B cell (primary cell): ENCODE measurements around the gene AKAP6. TPM values are rescaled to one million over a fixed set of nuclear protein-coding genes. Genes with fewer than 3 reads are reported as not detected.

ENCODE experiments used
- ATAC-seq: fragments of 200-7000 bp; cut with Tn5 transposase; one replicate; pipeline ENCODE4 v1.10.0; 2021; ENCODE audit warnings: low read depth, mild to moderate bottlenecking, moderate number of reproducible peaks, moderate library complexity
- CTCF ChIA-PET: fragments of 350-600 bp; sonication (Branson Sonifier 250); formaldehyde crosslinking; loops from one replicate; lab custom pipeline; 2021; ENCODE audit warnings: antibody characterized with exemption, inconsistent platforms; lab: Charles Lee
- POLR2A ChIA-PET: fragments of 350-600 bp; sonication (Branson Sonifier 250); formaldehyde crosslinking; loops from one replicate; lab custom pipeline; 2021; ENCODE audit warnings: antibody characterized with exemption; lab: Charles Lee
- DNase-seq: peaks from one replicate; pipeline ENCODE4 v3.0.0; 2013
- H2AFZ ChIP-seq: 2 replicates; pipeline ENCODE4 v1.6.1; 2012; ENCODE audit warnings: mild to moderate bottlenecking, low read depth, low read length; ENCODE audit not compliant: insufficient read depth, poor library complexity, severe bottlenecking
- H3K27ac ChIP-seq, 2 donors: 1 replicate in 1 of 2; 2 replicates in 1 of 2; pipeline ENCODE4 v1.5.1; 2012 to 2013; ENCODE audit warnings: low read length in 2 of 2, mild to moderate bottlenecking in 2 of 2, moderate library complexity in 1 of 2
- H3K27me3 ChIP-seq, 4 experiments: fragments of 200-600 bp in 1 of 4; sonication (generic) in 1 of 4; replicated peaks in 1 of 4; 1 replicate in 2 of 4; 2 replicates in 2 of 4; pipeline versions ENCODE4 v1.6.1 to v1.7.0; 2013 to 2016; ENCODE audit warnings: low read length in 3 of 4, mild to moderate bottlenecking in 2 of 4, mixed read lengths in 1 of 4, moderate library complexity in 1 of 4; ENCODE audit not compliant: insufficient read depth in 4 of 4, control insufficient read depth in 3 of 4; ENCODE audit errors: control extremely low read depth in 1 of 4
- H3K36me3 ChIP-seq, 2 experiments: replicated peaks in 1 of 2; 1 replicate in 1 of 2; 2 replicates in 1 of 2; pipeline versions ENCODE4 v1.6.1 to v1.7.1; 2013; ENCODE audit warnings: low read length in 1 of 2; ENCODE audit not compliant: insufficient read depth in 2 of 2, control insufficient read depth in 1 of 2; ENCODE audit errors: control extremely low read depth in 1 of 2, extremely low read depth in 1 of 2
- H3K4me1 ChIP-seq, 2 donors: fragments of 200-600 bp in 1 of 2; sonication (generic) in 1 of 2; 1 replicate in 1 of 2; 2 replicates in 1 of 2; pipeline versions ENCODE4 v1.5.1 to v1.6.1; 2013 to 2017; ENCODE audit warnings: low read length in 2 of 2; ENCODE audit not compliant: control insufficient read depth in 2 of 2, insufficient read depth in 2 of 2
- H3K4me2 ChIP-seq: replicated peaks from 2 replicates; pipeline ENCODE3; 2012; ENCODE audit warnings: mild to moderate bottlenecking, low read depth, low read length; ENCODE audit not compliant: poor library complexity, severe bottlenecking
- H3K4me3 ChIP-seq, 5 experiments: fragments of 200-600 bp in 1 of 5; sonication (generic) in 1 of 5; 1 replicate in 3 of 5; 2 replicates in 2 of 5; pipeline versions ENCODE4 v1.5.1 to v1.7.0; 2011 to 2016; ENCODE audit warnings: low read length in 4 of 5, mild to moderate bottlenecking in 4 of 5, low read depth in 2 of 5, control low read depth in 1 of 5, moderate library complexity in 1 of 5; ENCODE audit not compliant: insufficient read depth in 1 of 5; ENCODE audit errors: control extremely low read depth in 1 of 5, extremely low read depth in 1 of 5
- H3K79me2 ChIP-seq: fragments of 200-600 bp; sonication (generic); one replicate; pipeline ENCODE4 v1.6.0; 2016; ENCODE audit warnings: low read length; ENCODE audit not compliant: control insufficient read depth, insufficient read depth
- H3K9ac ChIP-seq: fragments of 200-600 bp; sonication (generic); 2 replicates; pipeline ENCODE4 v1.6.1; 2017; ENCODE audit warnings: mild to moderate bottlenecking, low read length, moderate library complexity
- H3K9me3 ChIP-seq, 3 donors: one replicate each; pipeline versions ENCODE4 v1.6.1 to v1.7.1; 2013; ENCODE audit warnings: low read length in 2 of 3; ENCODE audit not compliant: control insufficient read depth in 2 of 3, insufficient read depth in 1 of 3; ENCODE audit errors: control extremely low read depth in 1 of 3
- H4K20me1 ChIP-seq: 2 replicates; pipeline ENCODE4 v1.6.0; 2012; ENCODE audit warnings: mild to moderate bottlenecking, low read length; ENCODE audit not compliant: insufficient read depth, control insufficient read depth, poor library complexity, severe bottlenecking
- H3K27ac Mint-ChIP-seq: one replicate; pipeline ENCODE4 v1.8.0; 2021; ENCODE audit warnings: mixed read lengths
- H3K27me3 Mint-ChIP-seq: one replicate; pipeline ENCODE4 v1.8.0; 2021; ENCODE audit warnings: mixed read lengths
- H3K4me1 Mint-ChIP-seq: one replicate; pipeline ENCODE4 v1.8.0; 2021; ENCODE audit warnings: mixed read lengths
- H3K4me3 Mint-ChIP-seq: one replicate; pipeline ENCODE4 v1.8.0; 2021; ENCODE audit warnings: mixed read lengths
- H3K9me3 Mint-ChIP-seq: one replicate; pipeline ENCODE4 v1.8.0; 2022; ENCODE audit warnings: mixed read lengths; ENCODE audit not compliant: insufficient read depth
- CTCF ChIP-seq: fragments of 200-600 bp; IDR thresholded peaks from one replicate; pipeline ENCODE4 v1.8.0; 2022; ENCODE audit warnings: antibody characterized with exemption, mild to moderate bottlenecking
- EZH2 ChIP-seq: IDR thresholded peaks from 2 replicates; pipeline ENCODE4 v1.6.1; 2012; ENCODE audit warnings: borderline replicate concordance, low read depth, mild to moderate bottlenecking, moderate library complexity, low read length; ENCODE audit not compliant: insufficient read depth, poor library complexity, severe bottlenecking
- WGBS: methylation state at CpG from one replicate; pipeline ENCODE4 v1.1.5; 2013; ENCODE audit warnings: missing lambda C conversion rate; ENCODE audit not compliant: insufficient coverage; 5-methylcytosine and 5-hydroxymethylcytosine counted together
- intact Hi-C: fragments of 100-400 bp; cut with micrococcal nuclease; formaldehyde crosslinking; loops from one replicate; pipeline ENCODE4 v1.10.0; 2022
- polyA plus RNA-seq: library from polyadenylated mRNA; depleted of rRNA; stranded (reverse); fragments of >200 nt; gene quantifications from 2 replicates; pipeline ENCODE4 v1.2.3, GENCODE V29; 2012
- total RNA-seq, 2 donors: library from RNA; stranded (reverse); fragments of 120-200 nt in 1 of 2; gene quantifications; 1 replicate in 1 of 2; 2 replicates in 1 of 2; pipeline versions ENCODE4 v1.2.3 to v1.2.4, GENCODE V29; 2013 to 2022

AKAP6 gene
- total and polyA plus RNA-seq, 2 donors (not counting 1 experiment from before 2014, with no cell fraction given) = 1.4 to 2.8 TPM

DNA sequence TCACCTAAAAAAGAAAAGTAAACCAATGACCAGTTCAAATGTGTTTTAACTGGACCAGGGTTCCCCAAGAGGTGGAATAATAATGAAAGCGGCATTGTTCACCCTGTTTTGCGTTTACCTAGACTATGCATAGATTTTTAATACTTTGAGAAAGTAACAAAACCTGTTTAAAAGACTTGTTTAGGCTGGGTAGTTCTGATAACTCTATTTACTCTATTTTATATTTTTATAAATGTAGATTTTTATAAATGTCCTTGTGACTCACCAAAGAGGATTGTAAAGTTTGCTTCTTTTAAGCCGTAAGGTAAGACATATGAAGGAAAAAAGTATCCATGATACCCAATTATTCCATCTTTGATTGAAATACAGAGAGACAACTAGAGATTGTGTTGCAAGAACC, 321.6 kb downstream of the AKAP6 start:
- no CpG with 5 or more reads among the region's 3 CpGs for WGBS
- no peaks in the 10 kb centered on the region for H3K9me3 Mint-ChIP-seq
- H3K27ac Mint-ChIP-seq = no peak overlapping the region
- Histone ChIP-seq H3K36me3 (no peaks in the 10 kb centered on the region), H3K27me3 (no peaks in the 10 kb centered on the region), H4K20me1 (no peaks in the 10 kb centered on the region), H2AFZ (no peak overlapping the region), H3K27ac (no peak overlapping the region), H3K79me2 (no peaks in the 10 kb centered on the region), H3K9ac (no peak overlapping the region), H3K4me1 (no peaks in the 10 kb centered on the region), H3K4me3 (no peak overlapping the region), H3K9me3 (no peaks in the 10 kb centered on the region), H3K4me2 (no peak overlapping the region)
- H3K4me1 Mint-ChIP-seq = no peaks in the 10 kb centered on the region
- no peaks in the 10 kb centered on the region for H3K27me3 Mint-ChIP-seq
- DNase-seq (no peak), ATAC-seq (no peak)
- H3K4me3 Mint-ChIP-seq = no peak overlapping the region
- POLR2A ChIA-PET = no interaction called here
- intact Hi-C loops = no loop called here
- CTCF ChIA-PET = no interaction called here
- TF ChIP-seq EZH2 (no peak), CTCF (no peak)

DNA sequence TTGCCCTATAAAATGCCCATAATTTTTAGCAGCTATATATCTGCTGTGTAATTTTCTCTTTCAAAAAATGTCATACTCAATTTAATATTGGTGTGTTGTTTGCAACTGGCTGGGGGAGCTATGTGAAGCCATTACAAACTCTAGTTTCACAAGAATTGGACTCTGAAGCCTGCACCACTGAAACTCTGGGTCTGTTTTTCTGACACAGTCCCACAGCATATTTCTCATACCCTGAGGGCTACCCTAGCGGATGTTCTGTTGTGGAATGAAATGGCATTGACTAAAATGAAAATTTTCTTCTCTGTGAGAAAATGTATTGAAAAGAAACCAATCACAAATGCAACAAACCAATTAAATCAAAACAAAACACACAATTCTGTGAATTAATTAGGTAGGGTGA, 325.0 kb downstream of the AKAP6 start:
- TF ChIP-seq CTCF = no peak
- TF ChIP-seq EZH2 = no peak

More for the DNA sequence above, 325.0 kb downstream of the AKAP6 start:
- H3K9ac ChIP-seq = no peak overlapping the region
- H3K36me3 ChIP-seq = no peaks in the 10 kb centered on the region
- H3K4me3 ChIP-seq = no peak overlapping the region
- H3K79me2 ChIP-seq = no peaks in the 10 kb centered on the region
- H3K27ac ChIP-seq = no peak overlapping the region
- no peak for ATAC-seq
- no peak overlapping the region for H3K4me2 ChIP-seq
- Mint-ChIP-seq H3K4me3 (no peak overlapping the region), H3K27ac (no peak overlapping the region), H3K4me1 (no peaks in the 10 kb centered on the region), H3K9me3 (no peaks in the 10 kb centered on the region), H3K27me3 (no peaks in the 10 kb centered on the region)
- no peaks in the 10 kb centered on the region for H4K20me1 ChIP-seq
- WGBS = no CpG with 5 or more reads among the region's 1 CpG
- no peak overlapping the region for H2AFZ ChIP-seq
- POLR2A ChIA-PET = no interaction called here
- CTCF ChIA-PET = no interaction called here
- no peak for DNase-seq
- H3K27me3 ChIP-seq = no peaks in the 10 kb centered on the region
- no peaks in the 10 kb centered on the region for H3K4me1 ChIP-seq
- intact Hi-C loops = no loop called here
- no peaks in the 10 kb centered on the region for H3K9me3 ChIP-seq
